AG08396 (cell line): ENCODE results near the gene NGRN.
"Not testable (repeated sequence)": the region's sequence is repeated elsewhere in the genome, so short reads cannot be mapped to it uniquely, and the experiment has no call there.

ENCODE experiments used
- DNase-seq: peaks from one replicate; pipeline ENCODE4 v3.0.0; 2012; ENCODE audit warnings: low spot score, mixed read lengths

Gene NGRN

DNA sequence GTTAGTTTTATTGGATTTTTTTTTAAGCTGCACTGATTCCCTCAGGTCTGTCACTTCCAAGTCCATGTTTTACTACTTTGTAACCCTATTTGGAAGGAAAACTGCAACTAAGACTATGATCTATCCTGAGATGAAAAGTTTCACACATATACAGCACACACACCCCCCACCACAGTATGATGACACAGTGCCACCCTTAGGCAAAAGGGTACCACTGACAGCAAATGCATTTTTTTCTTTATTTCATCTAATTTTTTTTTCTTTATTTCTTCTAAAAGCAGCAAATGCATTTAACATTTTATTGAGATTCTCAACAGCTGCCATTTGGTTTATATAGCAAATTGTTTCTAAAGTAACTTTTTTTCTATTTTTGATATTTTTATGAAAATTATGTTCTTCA lies 21.2 kb downstream of the NGRN start:
- DNase-seq = no peak

GRCh38 chr15:90287101-90287500 lies 21.6 kb downstream of the NGRN start:
- DNase-seq = no peak

GRCh38 chr15:90287946-90288345 lies 22.5 kb downstream of the NGRN start:
- DNase-seq = no peak

DNA sequence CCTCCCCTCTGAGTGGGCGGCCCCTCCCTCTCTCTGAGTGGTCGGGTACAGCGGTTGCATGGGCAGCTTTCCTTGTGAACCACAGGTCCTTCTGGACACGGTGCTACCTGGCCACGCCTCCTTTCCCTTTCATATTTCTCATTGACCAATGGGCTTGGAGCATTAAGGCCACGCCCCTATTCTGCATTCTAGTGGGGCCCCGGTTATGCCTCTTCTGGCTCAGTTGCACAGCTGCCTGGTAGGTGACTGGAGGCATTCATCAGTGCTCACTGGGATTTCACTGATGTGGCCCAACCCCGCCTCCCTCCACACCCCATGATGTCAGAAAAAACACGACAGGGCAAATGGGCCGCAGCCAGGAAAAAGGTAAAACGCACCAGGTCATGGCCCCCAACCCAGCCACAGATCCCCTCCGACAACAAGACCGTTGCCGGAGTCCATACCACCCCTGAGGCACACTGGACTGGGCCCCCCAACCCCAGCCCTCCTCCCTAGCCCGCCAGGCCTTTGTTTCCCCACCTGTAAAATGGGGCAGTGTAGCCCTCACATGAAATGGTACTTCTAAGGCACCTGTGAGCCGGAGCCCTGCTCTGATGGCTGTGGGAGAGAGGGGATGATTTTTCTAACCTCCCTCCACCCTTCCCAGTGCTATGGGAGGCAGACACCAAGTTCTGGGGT lies 26.3 kb downstream of the NGRN start:
- peak; percentile 27 for DNase-seq

GRCh38 chr15:90293040-90293810 lies 27.8 kb downstream of the NGRN start:
- DNase-seq = peak; percentile 31

- no peak for DNase-seq
These were observed 28.7 kb downstream of the NGRN start for GRCh38 chr15:90294159-90294558.

DNA sequence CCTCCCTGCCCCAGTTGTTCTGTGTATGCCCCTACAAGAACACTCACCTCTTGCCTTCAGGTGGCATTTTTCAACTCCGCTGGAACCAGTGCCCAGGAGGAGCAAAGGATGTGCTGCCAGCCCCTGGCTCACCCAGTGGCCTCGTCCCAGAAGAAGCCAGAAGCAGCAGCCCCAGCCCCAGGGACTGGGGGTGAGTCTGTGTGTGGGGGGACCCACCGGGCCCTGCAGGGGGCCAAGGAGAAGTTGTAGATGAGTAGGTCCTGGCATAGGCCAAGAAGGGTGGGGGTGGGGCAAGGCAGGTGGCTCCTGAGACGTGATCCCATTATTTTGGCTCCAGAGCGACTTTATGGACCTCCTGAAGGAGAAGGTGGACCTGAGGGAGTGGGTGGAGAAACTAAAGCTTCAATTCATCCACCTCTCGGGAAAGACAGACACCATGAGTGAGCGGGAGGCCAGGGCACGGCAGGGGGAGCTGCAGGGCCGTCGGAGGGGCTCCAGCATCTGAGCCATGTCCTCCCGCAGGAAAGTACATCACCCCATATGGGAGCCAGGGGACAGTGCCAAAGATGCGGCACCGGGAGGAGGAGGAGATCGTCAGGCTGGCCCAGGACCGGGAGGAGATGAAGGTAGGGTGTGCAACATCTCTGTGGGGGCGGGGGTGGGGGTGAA lies 29.3 kb downstream of the NGRN start:
- no peak for DNase-seq

- DNase-seq = no peak
These were observed 29.8 kb downstream of the NGRN start for GRCh38 chr15:90295270-90295648.

DNA sequence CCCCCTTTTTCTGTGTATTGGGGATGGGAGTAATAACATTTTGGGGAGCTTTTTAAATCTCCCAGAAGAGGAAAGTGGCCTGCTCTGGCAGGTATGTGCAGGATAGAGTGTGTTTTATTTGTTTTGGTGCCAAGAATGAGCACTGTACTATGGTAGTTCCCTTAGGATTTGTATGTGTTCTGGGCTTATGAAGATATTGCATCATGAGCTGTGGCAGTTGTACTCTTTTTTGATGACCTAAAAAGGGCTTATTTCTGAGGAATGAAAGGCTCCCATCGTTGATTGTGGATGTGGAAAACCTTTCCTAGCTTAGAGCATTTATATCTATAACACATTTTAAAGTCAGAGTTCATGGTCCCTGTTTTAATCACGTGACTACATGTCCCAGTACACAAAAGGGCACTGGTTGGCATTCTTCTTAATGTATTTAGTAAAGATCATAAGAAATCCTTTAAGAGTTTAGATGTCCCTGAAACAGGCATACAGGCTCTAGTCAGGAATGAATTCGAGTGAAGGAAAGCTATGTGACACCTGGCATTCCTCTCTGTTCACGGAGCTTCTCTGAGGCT lies 30.9 kb downstream of the NGRN start:
- DNase-seq = not testable (repeated sequence)

GRCh38 chr15:90297021-90297420 lies 31.5 kb downstream of the NGRN start:
- DNase-seq = no peak

- no peak for DNase-seq
These were observed 35.1 kb downstream of the NGRN start for GRCh38 chr15:90300541-90300940.

- peak; percentile 31 for DNase-seq
These were observed 35.7 kb downstream of the NGRN start for GRCh38 chr15:90300988-90301706.

DNA sequence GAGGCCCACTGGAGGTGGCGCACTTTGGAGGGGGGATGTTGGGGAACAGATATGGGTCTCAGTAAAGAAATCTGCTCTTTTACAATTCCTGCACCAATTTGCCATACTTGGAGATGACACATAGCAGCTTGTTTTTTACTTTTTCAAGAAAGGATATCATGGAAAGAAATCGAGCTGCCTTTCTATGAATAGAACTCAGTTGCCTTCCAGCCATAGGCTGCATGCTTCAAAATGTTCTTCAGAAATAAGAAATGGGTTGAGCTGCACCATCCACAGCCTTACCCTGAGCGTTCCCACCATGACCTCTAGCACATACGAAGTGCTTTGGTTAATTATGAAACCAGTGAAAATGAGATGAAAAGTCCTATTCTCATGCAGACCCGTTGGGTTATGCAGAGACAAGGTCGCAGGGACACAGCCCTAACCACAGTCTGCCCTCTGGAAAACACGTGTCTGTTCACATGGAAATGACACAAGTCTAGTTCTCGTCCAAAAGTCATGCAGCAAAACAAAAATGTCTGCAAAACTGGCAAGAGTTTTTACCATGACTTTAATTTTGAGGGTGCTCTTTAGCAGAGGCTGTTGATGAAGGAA lies 36.3 kb downstream of the NGRN start:
- no peak for DNase-seq

DNA sequence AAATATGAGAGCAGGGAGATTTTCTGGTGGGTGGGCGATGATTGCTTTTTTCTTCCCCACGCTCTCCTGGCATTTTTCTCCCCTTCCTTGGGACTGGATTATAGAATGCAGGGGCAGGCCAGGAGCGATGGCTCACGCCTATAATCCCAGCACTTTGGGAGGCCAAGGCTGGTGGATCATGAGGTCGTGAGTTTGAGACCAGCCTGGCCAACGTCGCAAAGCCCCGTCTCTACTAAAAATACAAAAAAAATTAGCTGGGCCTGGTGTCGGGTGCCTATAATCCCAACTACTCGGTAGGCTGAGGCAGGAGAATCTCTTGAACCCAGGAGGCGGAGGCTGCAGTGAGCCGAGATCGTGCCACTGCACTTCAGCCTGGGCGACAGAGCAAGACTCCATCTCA lies 39.9 kb downstream of the NGRN start:
- not testable (repeated sequence) for DNase-seq

- DNase-seq = no peak
These were observed 40.5 kb downstream of the NGRN start for GRCh38 chr15:90305932-90306331.

DNA sequence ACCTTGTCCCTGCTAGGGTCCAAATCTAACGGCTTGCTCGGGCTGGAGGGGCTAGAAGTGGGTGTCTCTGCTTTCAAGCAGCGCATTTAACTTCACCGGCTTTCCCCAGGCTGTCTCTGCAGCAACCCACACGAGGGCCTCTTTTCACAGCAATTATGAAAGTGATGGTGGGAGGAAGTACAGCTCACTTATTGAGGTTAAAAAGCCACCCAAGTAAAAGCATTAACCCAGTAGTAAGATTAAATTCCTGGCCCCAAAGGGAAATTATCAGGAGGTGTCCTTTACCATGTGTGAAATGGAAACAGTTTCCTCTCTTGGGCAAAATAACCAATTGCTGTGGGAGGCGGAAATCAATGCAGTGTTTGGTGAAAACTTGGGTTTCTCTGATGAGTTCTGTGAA lies 41.1 kb downstream of the NGRN start:
- no peak for DNase-seq

GRCh38 chr15:90307661-90308060 lies 42.2 kb downstream of the NGRN start:
- no peak for DNase-seq

- DNase-seq = no peak
These were observed 43.5 kb downstream of the NGRN start for GRCh38 chr15:90309020-90309419.

- DNase-seq = peak; percentile 36
These were observed 50.0 kb downstream of the NGRN start for GRCh38 chr15:90315278-90315982.

DNA sequence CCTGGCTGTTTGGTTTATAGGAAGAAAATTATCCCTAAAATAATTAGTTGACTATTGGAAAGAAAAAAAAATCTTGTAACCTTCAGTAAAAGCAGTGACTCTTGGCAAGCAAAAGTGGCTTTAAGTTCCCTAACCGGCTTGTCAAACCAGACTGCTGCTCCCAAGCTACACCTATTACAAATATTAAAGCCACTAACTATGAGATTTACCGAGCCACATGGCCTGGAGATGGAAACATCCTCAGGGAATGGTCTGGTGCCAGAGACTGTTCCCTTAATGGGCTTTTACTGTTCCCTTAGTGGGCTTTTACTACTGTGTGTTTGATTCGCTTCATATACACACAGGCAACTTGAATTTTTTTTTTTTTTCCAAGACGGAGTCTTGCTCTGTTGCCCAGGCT lies 50.7 kb downstream of the NGRN start:
- DNase-seq = no peak

DNA sequence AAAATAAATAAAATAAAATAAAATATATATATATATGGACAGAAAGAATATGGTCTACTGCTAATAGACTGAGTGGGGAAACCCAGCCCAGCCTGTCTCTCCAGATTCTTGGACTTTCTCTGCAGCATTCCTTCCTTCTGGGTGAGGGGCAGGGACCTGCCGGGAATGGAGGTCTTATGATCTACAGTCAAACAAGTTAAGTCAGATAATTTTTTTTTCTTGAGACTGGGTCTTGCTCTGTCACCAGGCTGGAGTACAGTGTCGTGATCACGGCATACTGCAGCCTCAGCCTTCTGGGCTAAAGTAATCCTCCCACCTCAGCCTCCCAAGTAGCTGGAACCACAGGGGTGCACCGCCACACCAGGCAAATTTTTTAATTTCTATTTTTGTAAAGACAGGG lies 53.1 kb downstream of the NGRN start:
- DNase-seq = no peak
